Left ventricle myocardium inferior (tissue), 1 donor: ENCODE data around the gene ZNF860. TPM values are rescaled to one million over a fixed set of nuclear protein-coding genes. Genes with fewer than 3 reads are reported as not detected.

Source experiments
- DNase-seq: peaks from one replicate; pipeline ENCODE4 v3.0.0-alpha.2; 2020
- H3K27ac ChIP-seq: fragments of 200-600 bp; replicated peaks from 2 replicates; pipeline ENCODE4 v1.8.0; 2021
- H3K27me3 ChIP-seq: fragments of 200-600 bp; 2 replicates; pipeline ENCODE4 v1.8.0; 2021; ENCODE audit warnings: low read depth
- H3K36me3 ChIP-seq: fragments of 200-600 bp; 2 replicates; pipeline ENCODE4 v1.8.0; 2021
- H3K4me1 ChIP-seq: fragments of 200-600 bp; 2 replicates; pipeline ENCODE4 v1.8.0; 2021
- H3K4me3 ChIP-seq: fragments of 200-600 bp; 2 replicates; pipeline ENCODE4 v1.8.0; 2021; ENCODE audit warnings: mild to moderate bottlenecking, moderate library complexity
- H3K9me3 ChIP-seq: fragments of 200-600 bp; replicated peaks from 2 replicates; pipeline ENCODE4 v1.8.0; 2021
- intact Hi-C: fragments of 100-400 bp; cut with micrococcal nuclease; formaldehyde crosslinking; loops from one replicate; pipeline ENCODE4 v1.11.0; 2022
- total RNA-seq: library from RNA; stranded (reverse); fragmentation: NEBNext Ultra II Directional; extraction: Animal tissue kit (Norgen Biotek cat#: 25700); gene quantifications from one replicate; pipeline ENCODE4 v1.2.1, GENCODE V29; 2021
- TF ChIP-seq, protein P1 (sequence below): fragments of 200-600 bp; IDR thresholded peaks from 2 replicates; pipeline ENCODE4 v1.8.0; 2021; ENCODE audit warnings: antibody characterized with exemption, mild to moderate bottlenecking, borderline replicate concordance
- donor health status: DM: no; HTN: yes; CAD: no; lungs with severe emphysema.

Gene ZNF860
- total RNA-seq, 1 donor from 2014 or later = 0.08 TPM

- no peak overlapping the region for H3K27ac ChIP-seq
- intact Hi-C loops = no loop called here
- no peaks in the 10 kb centered on the region for H3K9me3 ChIP-seq
- H3K4me1 ChIP-seq = peaks cover 21% of the 10 kb centered on the region
- no peak for DNase-seq
- H3K4me3 ChIP-seq = no peak overlapping the region
- TF ChIP-seq, protein P1, sequence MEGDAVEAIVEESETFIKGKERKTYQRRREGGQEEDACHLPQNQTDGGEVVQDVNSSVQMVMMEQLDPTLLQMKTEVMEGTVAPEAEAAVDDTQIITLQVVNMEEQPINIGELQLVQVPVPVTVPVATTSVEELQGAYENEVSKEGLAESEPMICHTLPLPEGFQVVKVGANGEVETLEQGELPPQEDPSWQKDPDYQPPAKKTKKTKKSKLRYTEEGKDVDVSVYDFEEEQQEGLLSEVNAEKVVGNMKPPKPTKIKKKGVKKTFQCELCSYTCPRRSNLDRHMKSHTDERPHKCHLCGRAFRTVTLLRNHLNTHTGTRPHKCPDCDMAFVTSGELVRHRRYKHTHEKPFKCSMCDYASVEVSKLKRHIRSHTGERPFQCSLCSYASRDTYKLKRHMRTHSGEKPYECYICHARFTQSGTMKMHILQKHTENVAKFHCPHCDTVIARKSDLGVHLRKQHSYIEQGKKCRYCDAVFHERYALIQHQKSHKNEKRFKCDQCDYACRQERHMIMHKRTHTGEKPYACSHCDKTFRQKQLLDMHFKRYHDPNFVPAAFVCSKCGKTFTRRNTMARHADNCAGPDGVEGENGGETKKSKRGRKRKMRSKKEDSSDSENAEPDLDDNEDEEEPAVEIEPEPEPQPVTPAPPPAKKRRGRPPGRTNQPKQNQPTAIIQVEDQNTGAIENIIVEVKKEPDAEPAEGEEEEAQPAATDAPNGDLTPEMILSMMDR = no peak
- no peaks in the 10 kb centered on the region for H3K36me3 ChIP-seq
- no peaks in the 10 kb centered on the region for H3K27me3 ChIP-seq
Observed at GRCh38 chr3:31937225-31937624, 44.3 kb upstream of the ZNF860 start.

DNA sequence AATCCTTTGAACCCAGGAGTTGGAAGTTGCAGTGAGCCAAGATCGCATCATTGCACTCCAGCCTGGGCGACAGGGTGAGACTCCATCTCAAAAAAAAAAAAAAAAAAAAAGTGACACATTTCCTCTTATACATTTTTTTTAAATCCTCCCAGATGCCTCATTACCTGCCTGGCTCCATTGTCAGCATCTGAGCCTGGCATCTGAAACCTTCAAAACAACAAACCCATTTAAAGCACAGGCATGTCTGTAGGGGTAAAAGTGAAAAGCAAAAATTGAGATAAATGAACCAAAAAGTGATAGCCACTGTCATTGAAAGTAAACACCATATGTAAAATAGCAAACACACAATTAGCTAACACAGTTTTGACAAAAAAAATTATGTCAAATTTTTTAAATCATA, 39.1 kb upstream of the ZNF860 start:
- intact Hi-C loops = no loop called here
- Histone ChIP-seq H3K27ac (no peak overlapping the region), H3K36me3 (no peaks in the 10 kb centered on the region), H3K4me3 (no peak overlapping the region), H3K27me3 (no peaks in the 10 kb centered on the region), H3K4me1 (peaks cover 41% of the 10 kb centered on the region), H3K9me3 (no peaks in the 10 kb centered on the region)
- TF ChIP-seq, protein P1 = no peak
- DNase-seq = no peak

- Histone ChIP-seq H3K4me3 (no peak overlapping the region), H3K27me3 (no peaks in the 10 kb centered on the region), H3K4me1 (peaks cover 45% of the 10 kb centered on the region), H3K36me3 (no peaks in the 10 kb centered on the region), H3K9me3 (no peaks in the 10 kb centered on the region), H3K27ac (no peak overlapping the region)
- intact Hi-C loops = no loop called here
- DNase-seq = no peak
- TF ChIP-seq, protein P1 = no peak
Observed at GRCh38 chr3:31943041-31943440, 38.5 kb upstream of the ZNF860 start.

DNA sequence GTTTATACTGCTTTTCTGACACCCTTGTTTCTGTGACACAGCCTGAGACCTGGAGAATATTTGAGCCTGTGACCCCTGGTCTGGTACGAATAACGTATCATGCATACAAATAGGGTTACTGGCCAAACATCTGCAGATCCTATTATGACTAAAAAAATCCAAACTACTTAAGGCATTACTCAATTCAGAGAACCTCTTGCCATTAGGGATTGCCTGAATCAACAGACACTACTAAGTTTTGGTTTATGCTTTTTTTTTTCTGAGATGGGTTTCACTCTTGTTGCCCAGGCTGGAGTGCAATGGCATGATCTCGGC, 35.9 kb upstream of the ZNF860 start:
- peaks cover 8% of the 10 kb centered on the region for H3K9me3 ChIP-seq
- no peak for DNase-seq
- intact Hi-C loops = no loop called here
- H3K4me3 ChIP-seq = no peak overlapping the region
- TF ChIP-seq, protein P1 = no peak
- no peaks in the 10 kb centered on the region for H3K27me3 ChIP-seq
- H3K36me3 ChIP-seq = no peaks in the 10 kb centered on the region
- peak overlapping the region; percentile 70 for H3K27ac ChIP-seq
- peaks cover 45% of the 10 kb centered on the region for H3K4me1 ChIP-seq

GRCh38 chr3:31946484-31947081, 35.0 kb upstream of the ZNF860 start:
- DNase-seq = no peak
- intact Hi-C loops = no loop called here
- TF ChIP-seq, protein P1 = no peak
- H3K9me3 ChIP-seq = peaks cover 12% of the 10 kb centered on the region
- H3K4me3 ChIP-seq = no peak overlapping the region
- peak overlapping the region; percentile 70 for H3K27ac ChIP-seq
- H3K4me1 ChIP-seq = peaks cover 36% of the 10 kb centered on the region
- no peaks in the 10 kb centered on the region for H3K27me3 ChIP-seq
- no peaks in the 10 kb centered on the region for H3K36me3 ChIP-seq
